Measurements from ENCODE around the gene UGT1A7. TPM values are rescaled to one million over a fixed set of nuclear protein-coding genes. Genes with fewer than 3 reads are reported as not detected.

UGT1A7 gene
- total RNA-seq, 1 experiment from 2014 or later, result 0.18 TPM

- no peaks in the 10 kb centered on the region for H3K36me3 ChIP-seq (ENCODE audit: control insufficient read depth, insufficient read depth, low read length)
- Mint-ChIP-seq H3K4me1 (ENCODE audit: low read depth, unreplicated experiment) (no peaks in the 10 kb centered on the region), H3K27ac (ENCODE audit: unreplicated experiment) (no peak overlapping the region), H3K36me3 (ENCODE audit: insufficient read depth, unreplicated experiment) (peaks cover 17% of the 10 kb centered on the region), H3K9me3 (ENCODE audit: unreplicated experiment) (no peaks in the 10 kb centered on the region), H3K27me3 (ENCODE audit: insufficient read depth, unreplicated experiment) (no peaks in the 10 kb centered on the region), H3K4me3 (ENCODE audit: unreplicated experiment) (peak overlapping the region; percentile 70)
- ChIA-PET POLR2A (interaction anchor here (0.5 kb wide), 1 partner anchor 478 kb away, joined by 6 read pairs; no protein-coding TSS in a partner anchor), CTCF (no interaction called here)
- peaks cover 17% of the 10 kb centered on the region; the same call in 1 of the 2 replicates for H3K4me1 ChIP-seq
- H3K9me3 ChIP-seq, result no peaks in the 10 kb centered on the region
- H3K27me3 ChIP-seq (replicated peaks; ENCODE audit: control insufficient read depth, insufficient read depth, low read length), result no peaks in the 10 kb centered on the region
- DNase-seq, result peak in 1 of 2 experiments; percentile 50
- no peak overlapping the region for H3K4me3 ChIP-seq (ENCODE audit: low read depth, low read length)
- no peak for TF ChIP-seq CTCF (IDR thresholded peaks at IDR 0.05; ENCODE audit: insufficient read depth in 1 of 2, low read depth in 1 of 2, low read length in 1 of 2, severe bottlenecking in 1 of 2, unreplicated experiment in 1 of 2)
- TSS peak; percentile 27 for BruUV-seq (replicated peaks)
- intact Hi-C loops (cut with micrococcal nuclease; ENCODE audit: unreplicated experiment), result no loop called here
These were observed 10.0 kb downstream of the UGT1A7 start for GRCh38 chr2:233691443-233692433.

- peak within 1 kb of the TSS; percentile 70 for H3K4me3 Mint-ChIP-seq (ENCODE audit: unreplicated experiment)
- intact Hi-C loops (cut with micrococcal nuclease; ENCODE audit: unreplicated experiment), result loop anchor here (1.0 kb wide), 1 partner anchor 8 kb away; no protein-coding TSS in a partner anchor
- peaks cover 17% of the 10 kb centered on the region; the same call in 1 of the 2 replicates for H3K4me1 ChIP-seq
- no peaks in the 10 kb centered on the region for H3K9me3 Mint-ChIP-seq (ENCODE audit: unreplicated experiment)
- 0 out of 2 replicates have a peak within 1 kb of the TSS, but pooled peaks have one; percentile 3 for H3K4me3 ChIP-seq (ENCODE audit: low read depth, low read length)
- no peaks in the 10 kb centered on the region for H3K9me3 ChIP-seq
- H3K36me3 ChIP-seq (ENCODE audit: control insufficient read depth, insufficient read depth, low read length), result no peaks in the 10 kb centered on the region
- no peaks in the 10 kb centered on the region for H3K4me1 Mint-ChIP-seq (ENCODE audit: low read depth, unreplicated experiment)
- H3K36me3 Mint-ChIP-seq (ENCODE audit: insufficient read depth, unreplicated experiment), result peaks cover 17% of the 10 kb centered on the region
- no peaks in the 10 kb centered on the region for H3K27me3 ChIP-seq (replicated peaks; ENCODE audit: control insufficient read depth, insufficient read depth, low read length)
- H3K27ac Mint-ChIP-seq (ENCODE audit: unreplicated experiment), result peak within 1 kb of the TSS; percentile 25
- no peak for TF ChIP-seq CTCF (IDR thresholded peaks at IDR 0.05; ENCODE audit: insufficient read depth in 1 of 2, low read depth in 1 of 2, low read length in 1 of 2, severe bottlenecking in 1 of 2, unreplicated experiment in 1 of 2)
- ChIA-PET CTCF (no interaction called here), POLR2A (no interaction called here)
- no TSS peak for BruUV-seq (replicated peaks)
- no peaks in the 10 kb centered on the region for H3K27me3 Mint-ChIP-seq (ENCODE audit: insufficient read depth, unreplicated experiment)
- DNase-seq, result no peak
These were observed 10.9 kb downstream of the UGT1A7 start, which contains the start of gene UGT1A6 for GRCh38 chr2:233692648-233693047. Gene UGT1A6, plus strand, starts transcription at chr2:233692890. Its CDS starts 115 bp downstream, at chr2:233693005.

GRCh38 chr2:233693963-233694362 is 12.3 kb downstream of the UGT1A7 start:
- intact Hi-C loops (cut with micrococcal nuclease; ENCODE audit: unreplicated experiment), result loop anchor here (1.0 kb wide), 1 partner anchor 10 kb away; no protein-coding TSS in a partner anchor
- Mint-ChIP-seq H3K9me3 (ENCODE audit: unreplicated experiment) (no peaks in the 10 kb centered on the region), H3K36me3 (ENCODE audit: insufficient read depth, unreplicated experiment) (peaks cover 21% of the 10 kb centered on the region), H3K4me3 (ENCODE audit: unreplicated experiment) (peak overlapping the region; percentile 70), H3K27ac (ENCODE audit: unreplicated experiment) (peak overlapping the region; percentile 25), H3K4me1 (ENCODE audit: low read depth, unreplicated experiment) (peaks cover 3% of the 10 kb centered on the region), H3K27me3 (ENCODE audit: insufficient read depth, unreplicated experiment) (no peaks in the 10 kb centered on the region)
- Histone ChIP-seq H3K27me3 (replicated peaks; ENCODE audit: control insufficient read depth, insufficient read depth, low read length) (no peaks in the 10 kb centered on the region), H3K4me1 (peaks cover 25% of the 10 kb centered on the region), H3K9me3 (no peaks in the 10 kb centered on the region), H3K4me3 (ENCODE audit: low read depth, low read length) (0 out of 2 replicates have a peak overlapping the region, but pooled peaks have one; percentile 3), H3K36me3 (ENCODE audit: control insufficient read depth, insufficient read depth, low read length) (no peaks in the 10 kb centered on the region)
- no peak for TF ChIP-seq CTCF (IDR thresholded peaks at IDR 0.05; ENCODE audit: insufficient read depth in 1 of 2, low read depth in 1 of 2, low read length in 1 of 2, severe bottlenecking in 1 of 2, unreplicated experiment in 1 of 2)
- ChIA-PET CTCF (no interaction called here), POLR2A (no interaction called here)
- DNase-seq, result no peak
- BruUV-seq (replicated peaks), result no TSS peak
